Measurements from ENCODE around the gene TRAPPC6A.

GRCh38 chr19:45162608-45163143 lies 15.4 kb downstream of the TRAPPC6A start:
- TF ChIP-seq CTCF (IDR thresholded peaks at IDR 0.05; ENCODE audit: insufficient read depth, low read depth, low read length) (no peak), EZH2 (IDR thresholded peaks at IDR 0.05; ENCODE audit: insufficient read depth, low read length) (no peak)
